HG02678 (cell line): ENCODE results near the gene SH3GL2.

Experiments
- ATAC-seq: cut with Tn5 transposase; IDR thresholded peaks from one replicate; pipeline ENCODE4 v1.9.1; 2021; ENCODE audit warnings: mild to moderate bottlenecking, moderate library complexity; ENCODE audit not compliant: unreplicated experiment

The SH3GL2 gene

GRCh38 chr9:17578911-17579793, at the start of gene SH3GL2:
Gene SH3GL2, plus strand, starts transcription at chr9:17579066.
- peak; percentile 67 for ATAC-seq

GRCh38 chr9:17531642-17532254, 47.1 kb upstream of the SH3GL2 start:
- ATAC-seq = peak; percentile 67

GRCh38 chr9:17532461-17532860, 46.4 kb upstream of the SH3GL2 start:
- ATAC-seq = no peak

GRCh38 chr9:17535176-17535575, 43.7 kb upstream of the SH3GL2 start:
- no peak for ATAC-seq

GRCh38 chr9:17536027-17536426, 42.8 kb upstream of the SH3GL2 start:
- ATAC-seq = no peak

- ATAC-seq = no peak
Measured at GRCh38 chr9:17551023-17551422, 27.8 kb upstream of the SH3GL2 start.

GRCh38 chr9:17555362-17556054, 23.4 kb upstream of the SH3GL2 start:
- peak; percentile 43 for ATAC-seq

- ATAC-seq = no peak
Measured at GRCh38 chr9:17556255-17556654, 22.6 kb upstream of the SH3GL2 start.

GRCh38 chr9:17556935-17557334, 21.9 kb upstream of the SH3GL2 start:
- no peak for ATAC-seq

GRCh38 chr9:17571825-17572224, 7.0 kb upstream of the SH3GL2 start:
- ATAC-seq = no peak

GRCh38 chr9:17574342-17574741, 4.5 kb upstream of the SH3GL2 start:
- no peak for ATAC-seq

GRCh38 chr9:17578577-17578910, 322 bp upstream of the SH3GL2 start:
- ATAC-seq = no peak

- no peak for ATAC-seq
Measured at GRCh38 chr9:17580119-17580518, 1.3 kb downstream of the SH3GL2 start.

GRCh38 chr9:17587113-17587512, 8.2 kb downstream of the SH3GL2 start:
- ATAC-seq = no peak

- ATAC-seq = no peak
Measured at GRCh38 chr9:17588395-17588794, 9.5 kb downstream of the SH3GL2 start.

GRCh38 chr9:17588941-17589340, 10.1 kb downstream of the SH3GL2 start:
- ATAC-seq = no peak

GRCh38 chr9:17589771-17590170, 10.9 kb downstream of the SH3GL2 start:
- ATAC-seq = no peak

GRCh38 chr9:17594961-17595360, 16.1 kb downstream of the SH3GL2 start:
- no peak for ATAC-seq

GRCh38 chr9:17597977-17598376, 19.1 kb downstream of the SH3GL2 start:
- no peak for ATAC-seq

- ATAC-seq = no peak
Measured at GRCh38 chr9:17600962-17601593, 22.2 kb downstream of the SH3GL2 start.

GRCh38 chr9:17604556-17604955, 25.7 kb downstream of the SH3GL2 start:
- ATAC-seq = no peak
